ENCODE results near the gene FYN.

FYN gene

GRCh38 chr6:111775145-111775922 lies 97.9 kb downstream of the FYN start:
- Histone ChIP-seq H3K27ac (ENCODE audit: low read depth, low read length) (peak overlapping the region; percentile 6), H3K4me1 (ENCODE audit: control insufficient read depth, insufficient read depth, low read length) (peaks cover 16% of the 10 kb centered on the region)

GRCh38 chr6:111774346-111774703 lies 98.9 kb downstream of the FYN start:
- Histone ChIP-seq H3K4me1 (ENCODE audit: control insufficient read depth, insufficient read depth, low read length) (peaks cover 21% of the 10 kb centered on the region), H3K9ac (ENCODE audit: low read depth, low read length) (no peak overlapping the region), H3K36me3 (ENCODE audit: control insufficient read depth, insufficient read depth, low read length) (peaks cover 6% of the 10 kb centered on the region; the same call in 1 of the 2 replicates), H3K27ac (ENCODE audit: low read depth, low read length) (no peak overlapping the region), H3K4me3 (ENCODE audit: low read depth, low read length) (no peak overlapping the region), H3K9me3 (ENCODE audit: control insufficient read depth, insufficient read depth, low read length) (no peaks in the 10 kb centered on the region), H3K27me3 (ENCODE audit: control insufficient read depth, insufficient read depth, low read length) (no peaks in the 10 kb centered on the region)

More at GRCh38 chr6:111775145-111775922, 97.9 kb downstream of the FYN start:
- Histone ChIP-seq H3K9me3 (ENCODE audit: control insufficient read depth, insufficient read depth, low read length) (no peaks in the 10 kb centered on the region), H3K9ac (ENCODE audit: low read depth, low read length) (no peak overlapping the region), H3K4me3 (ENCODE audit: low read depth, low read length) (no peak overlapping the region), H3K27me3 (ENCODE audit: control insufficient read depth, insufficient read depth, low read length) (no peaks in the 10 kb centered on the region), H3K36me3 (ENCODE audit: control insufficient read depth, insufficient read depth, low read length) (peaks cover 6% of the 10 kb centered on the region; the same call in 1 of the 2 replicates)

GRCh38 chr6:111773501-111774345 lies 99.5 kb downstream of the FYN start:
- Histone ChIP-seq H3K27ac (ENCODE audit: low read depth, low read length) (no peak overlapping the region), H3K4me1 (ENCODE audit: control insufficient read depth, insufficient read depth, low read length) (peaks cover 27% of the 10 kb centered on the region), H3K4me3 (ENCODE audit: low read depth, low read length) (no peak overlapping the region), H3K27me3 (ENCODE audit: control insufficient read depth, insufficient read depth, low read length) (no peaks in the 10 kb centered on the region), H3K9ac (ENCODE audit: low read depth, low read length) (no peak overlapping the region), H3K9me3 (ENCODE audit: control insufficient read depth, insufficient read depth, low read length) (no peaks in the 10 kb centered on the region), H3K36me3 (ENCODE audit: control insufficient read depth, insufficient read depth, low read length) (peaks cover 6% of the 10 kb centered on the region; the same call in 1 of the 2 replicates)

GRCh38 chr6:111772381-111772780 lies 100.9 kb downstream of the FYN start:
- no peaks in the 10 kb centered on the region for H3K9me3 ChIP-seq (ENCODE audit: control insufficient read depth, insufficient read depth, low read length)
- no peaks in the 10 kb centered on the region for H3K36me3 ChIP-seq (ENCODE audit: control insufficient read depth, insufficient read depth, low read length)
- H3K27me3 ChIP-seq (ENCODE audit: control insufficient read depth, insufficient read depth, low read length), result no peaks in the 10 kb centered on the region
- no peak overlapping the region for H3K9ac ChIP-seq (ENCODE audit: low read depth, low read length)
- peaks cover 28% of the 10 kb centered on the region for H3K4me1 ChIP-seq (ENCODE audit: control insufficient read depth, insufficient read depth, low read length)
- H3K4me3 ChIP-seq (ENCODE audit: low read depth, low read length), result no peak overlapping the region
- no peak overlapping the region for H3K27ac ChIP-seq (ENCODE audit: low read depth, low read length)

GRCh38 chr6:111771629-111772028 lies 101.6 kb downstream of the FYN start:
- Histone ChIP-seq H3K36me3 (ENCODE audit: control insufficient read depth, insufficient read depth, low read length) (no peaks in the 10 kb centered on the region), H3K9ac (ENCODE audit: low read depth, low read length) (no peak overlapping the region), H3K9me3 (ENCODE audit: control insufficient read depth, insufficient read depth, low read length) (no peaks in the 10 kb centered on the region), H3K27ac (ENCODE audit: low read depth, low read length) (peak overlapping the region; percentile 7), H3K27me3 (ENCODE audit: control insufficient read depth, insufficient read depth, low read length) (no peaks in the 10 kb centered on the region), H3K4me1 (ENCODE audit: control insufficient read depth, insufficient read depth, low read length) (peaks cover 28% of the 10 kb centered on the region), H3K4me3 (ENCODE audit: low read depth, low read length) (no peak overlapping the region)

GRCh38 chr6:111771094-111771432 lies 102.2 kb downstream of the FYN start:
- no peak overlapping the region for H3K27ac ChIP-seq (ENCODE audit: low read depth, low read length)
- H3K4me3 ChIP-seq (ENCODE audit: low read depth, low read length), result no peak overlapping the region
- H3K9me3 ChIP-seq (ENCODE audit: control insufficient read depth, insufficient read depth, low read length), result no peaks in the 10 kb centered on the region

GRCh38 chr6:111770263-111771093 lies 102.8 kb downstream of the FYN start:
- no peaks in the 10 kb centered on the region for H3K27me3 ChIP-seq (ENCODE audit: control insufficient read depth, insufficient read depth, low read length)
- no peak overlapping the region for H3K27ac ChIP-seq (ENCODE audit: low read depth, low read length)
- no peaks in the 10 kb centered on the region for H3K9me3 ChIP-seq (ENCODE audit: control insufficient read depth, insufficient read depth, low read length)
- no peaks in the 10 kb centered on the region for H3K36me3 ChIP-seq (ENCODE audit: control insufficient read depth, insufficient read depth, low read length)
- no peak overlapping the region for H3K4me3 ChIP-seq (ENCODE audit: low read depth, low read length)
- peaks cover 31% of the 10 kb centered on the region for H3K4me1 ChIP-seq (ENCODE audit: control insufficient read depth, insufficient read depth, low read length)
- no peak overlapping the region for H3K9ac ChIP-seq (ENCODE audit: low read depth, low read length)

More at GRCh38 chr6:111771094-111771432, 102.2 kb downstream of the FYN start:
- no peak overlapping the region for H3K9ac ChIP-seq (ENCODE audit: low read depth, low read length)
- no peaks in the 10 kb centered on the region for H3K27me3 ChIP-seq (ENCODE audit: control insufficient read depth, insufficient read depth, low read length)
- H3K4me1 ChIP-seq (ENCODE audit: control insufficient read depth, insufficient read depth, low read length), result peaks cover 28% of the 10 kb centered on the region
- no peaks in the 10 kb centered on the region for H3K36me3 ChIP-seq (ENCODE audit: control insufficient read depth, insufficient read depth, low read length)

- Histone ChIP-seq H3K27ac (ENCODE audit: low read depth, low read length) (no peak overlapping the region), H3K4me1 (ENCODE audit: control insufficient read depth, insufficient read depth, low read length) (peaks cover 40% of the 10 kb centered on the region), H3K27me3 (ENCODE audit: control insufficient read depth, insufficient read depth, low read length) (no peaks in the 10 kb centered on the region), H3K9me3 (ENCODE audit: control insufficient read depth, insufficient read depth, low read length) (no peaks in the 10 kb centered on the region), H3K4me3 (ENCODE audit: low read depth, low read length) (no peak overlapping the region), H3K9ac (ENCODE audit: low read depth, low read length) (no peak overlapping the region), H3K36me3 (ENCODE audit: control insufficient read depth, insufficient read depth, low read length) (no peaks in the 10 kb centered on the region)
These were observed 103.7 kb downstream of the FYN start for GRCh38 chr6:111769365-111770152.

GRCh38 chr6:111768431-111768770 lies 104.9 kb downstream of the FYN start:
- peaks cover 48% of the 10 kb centered on the region for H3K4me1 ChIP-seq (ENCODE audit: control insufficient read depth, insufficient read depth, low read length)
- no peak overlapping the region for H3K9ac ChIP-seq (ENCODE audit: low read depth, low read length)
- H3K9me3 ChIP-seq (ENCODE audit: control insufficient read depth, insufficient read depth, low read length), result no peaks in the 10 kb centered on the region
- no peaks in the 10 kb centered on the region for H3K27me3 ChIP-seq (ENCODE audit: control insufficient read depth, insufficient read depth, low read length)
- H3K27ac ChIP-seq (ENCODE audit: low read depth, low read length), result no peak overlapping the region
- no peak overlapping the region for H3K4me3 ChIP-seq (ENCODE audit: low read depth, low read length)
- no peaks in the 10 kb centered on the region for H3K36me3 ChIP-seq (ENCODE audit: control insufficient read depth, insufficient read depth, low read length)

- Histone ChIP-seq H3K4me1 (ENCODE audit: control insufficient read depth, insufficient read depth, low read length) (peaks cover 48% of the 10 kb centered on the region), H3K27me3 (ENCODE audit: control insufficient read depth, insufficient read depth, low read length) (no peaks in the 10 kb centered on the region), H3K27ac (ENCODE audit: low read depth, low read length) (no peak overlapping the region), H3K36me3 (ENCODE audit: control insufficient read depth, insufficient read depth, low read length) (no peaks in the 10 kb centered on the region), H3K9me3 (ENCODE audit: control insufficient read depth, insufficient read depth, low read length) (no peaks in the 10 kb centered on the region), H3K4me3 (ENCODE audit: low read depth, low read length) (no peak overlapping the region), H3K9ac (ENCODE audit: low read depth, low read length) (no peak overlapping the region)
These were observed 105.4 kb downstream of the FYN start for GRCh38 chr6:111767752-111768430.

Measured in HUES48 (cell line).